GM19468 (cell line): Measurements from ENCODE around the gene INSIG1.

ENCODE experiments used
- ATAC-seq: cut with Tn5 transposase; IDR thresholded peaks from one replicate; pipeline ENCODE4 v1.9.1; 2021; ENCODE audit warnings: mild to moderate bottlenecking, moderate library complexity, moderate number of reproducible peaks; ENCODE audit not compliant: unreplicated experiment; ENCODE audit errors: extremely low read depth

Gene INSIG1

GRCh38 chr7:155358948-155359712 is 61.5 kb downstream of the INSIG1 start:
- ATAC-seq: no peak
